Measurements from ENCODE around the gene DSC2. TPM values are rescaled to one million over a fixed set of nuclear protein-coding genes. Genes with fewer than 3 reads are reported as not detected.

DSC2 gene
- polyA plus RNA-seq, 1 of the 3 experiments (the other 2 are of a cell fraction) = not detected

DNA sequence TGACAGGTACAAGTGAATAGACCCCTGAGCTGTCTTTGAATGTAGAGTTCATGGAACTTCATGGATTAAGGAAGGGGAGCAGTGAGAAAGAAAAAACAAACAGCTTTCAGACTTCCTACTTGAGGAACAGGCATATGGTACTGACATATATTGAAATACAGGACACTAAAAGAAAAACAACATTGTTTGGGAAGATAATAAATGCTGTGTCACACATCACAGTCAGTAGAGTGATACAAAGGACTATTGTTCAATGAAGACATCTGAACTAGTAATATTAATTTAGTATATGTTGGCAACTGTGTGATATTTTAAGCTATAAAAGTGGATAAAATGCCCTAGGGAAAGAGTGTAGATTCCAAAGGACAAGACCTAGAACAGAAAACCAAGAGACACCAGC, 3.3 kb downstream of the DSC2 start:
- H3K27ac ChIP-seq (ENCODE audit: low read depth in 2 of 2, low read length in 1 of 2) = no peak overlapping the region
- peaks cover 21% of the 10 kb centered on the region; the same call in 1 of the 2 replicates for H3K27me3 ChIP-seq (ENCODE audit: insufficient read depth)
- no peaks in the 10 kb centered on the region for H3K79me2 ChIP-seq (ENCODE audit: insufficient read depth)
- no peaks in the 10 kb centered on the region for H3K36me3 ChIP-seq (replicated peaks in 1 of 2; ENCODE audit: control insufficient read depth in 1 of 2, insufficient read depth in 2 of 2, low read length in 1 of 2)
- H4K20me1 ChIP-seq (ENCODE audit: insufficient read depth) = no peaks in the 10 kb centered on the region
- ChIA-PET POLR2A (no interaction called here), CTCF (no interaction called here)
- no peaks in the 10 kb centered on the region for H3K4me1 ChIP-seq (ENCODE audit: control insufficient read depth in 1 of 2, insufficient read depth in 2 of 2, low read depth in 1 of 2, low read length in 1 of 2)
- no peaks in the 10 kb centered on the region for H3K9me3 ChIP-seq
- TF ChIP-seq, protein P1, sequence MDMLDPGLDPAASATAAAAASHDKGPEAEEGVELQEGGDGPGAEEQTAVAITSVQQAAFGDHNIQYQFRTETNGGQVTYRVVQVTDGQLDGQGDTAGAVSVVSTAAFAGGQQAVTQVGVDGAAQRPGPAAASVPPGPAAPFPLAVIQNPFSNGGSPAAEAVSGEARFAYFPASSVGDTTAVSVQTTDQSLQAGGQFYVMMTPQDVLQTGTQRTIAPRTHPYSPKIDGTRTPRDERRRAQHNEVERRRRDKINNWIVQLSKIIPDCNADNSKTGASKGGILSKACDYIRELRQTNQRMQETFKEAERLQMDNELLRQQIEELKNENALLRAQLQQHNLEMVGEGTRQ (IDR thresholded peaks at IDR 0.05; ENCODE audit: borderline replicate concordance, low read depth, low read length) = no peak
- no peak for TF ChIP-seq JUND (IDR thresholded peaks at IDR 0.05)
- TF ChIP-seq TCF12 (IDR thresholded peaks at IDR 0.05) = no peak
- no peak for TF ChIP-seq SMC3 (IDR thresholded peaks at IDR 0.05; ENCODE audit: low read depth, low read length)
- TF ChIP-seq POLR2AphosphoS5 (IDR thresholded peaks at IDR 0.05; ENCODE audit: low read depth, low read length) = no peak
- TF ChIP-seq RXRA (IDR thresholded peaks at IDR 0.05; ENCODE audit: borderline replicate concordance, low read depth) = no peak
- no peak for TF ChIP-seq MAX (IDR thresholded peaks at IDR 0.05; ENCODE audit: low read depth)
- no peak for TF ChIP-seq FOXJ3 (CRISPR knock-in tag; IDR thresholded peaks at IDR 0.05)
- TF ChIP-seq ELF1 (IDR thresholded peaks at IDR 0.05) = no peak
- TF ChIP-seq EP300 (IDR thresholded peaks at IDR 0.05; ENCODE audit: borderline replicate concordance in 1 of 2, low read depth in 1 of 2, low read length in 1 of 2) = no peak
- no peak for TF ChIP-seq RCOR1 (IDR thresholded peaks at IDR 0.05; ENCODE audit: low read length)
- no peak for TF ChIP-seq SIN3A (IDR thresholded peaks at IDR 0.05; ENCODE audit: borderline replicate concordance, low read depth, low read length)
- TF ChIP-seq, protein P2, sequence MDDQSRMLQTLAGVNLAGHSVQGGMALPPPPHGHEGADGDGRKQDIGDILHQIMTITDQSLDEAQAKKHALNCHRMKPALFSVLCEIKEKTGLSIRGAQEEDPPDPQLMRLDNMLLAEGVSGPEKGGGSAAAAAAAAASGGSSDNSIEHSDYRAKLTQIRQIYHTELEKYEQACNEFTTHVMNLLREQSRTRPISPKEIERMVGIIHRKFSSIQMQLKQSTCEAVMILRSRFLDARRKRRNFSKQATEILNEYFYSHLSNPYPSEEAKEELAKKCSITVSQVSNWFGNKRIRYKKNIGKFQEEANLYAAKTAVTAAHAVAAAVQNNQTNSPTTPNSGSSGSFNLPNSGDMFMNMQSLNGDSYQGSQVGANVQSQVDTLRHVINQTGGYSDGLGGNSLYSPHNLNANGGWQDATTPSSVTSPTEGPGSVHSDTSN (IDR thresholded peaks at IDR 0.05) = no peak
- no peak for TF ChIP-seq YY1 (IDR thresholded peaks at IDR 0.05; ENCODE audit: low read depth)
- no peak for TF ChIP-seq RAD21 (IDR thresholded peaks at IDR 0.05; ENCODE audit: low read length)
- TF ChIP-seq MXI1 (IDR thresholded peaks at IDR 0.05; ENCODE audit: low read depth, low read length) = no peak
- no peak for TF ChIP-seq MEF2A (IDR thresholded peaks at IDR 0.05; ENCODE audit: borderline replicate concordance, low read depth)
- TF ChIP-seq IRF3 (IDR thresholded peaks at IDR 0.05; ENCODE audit: low read depth, low read length) = no peak
- TF ChIP-seq, protein P3, sequence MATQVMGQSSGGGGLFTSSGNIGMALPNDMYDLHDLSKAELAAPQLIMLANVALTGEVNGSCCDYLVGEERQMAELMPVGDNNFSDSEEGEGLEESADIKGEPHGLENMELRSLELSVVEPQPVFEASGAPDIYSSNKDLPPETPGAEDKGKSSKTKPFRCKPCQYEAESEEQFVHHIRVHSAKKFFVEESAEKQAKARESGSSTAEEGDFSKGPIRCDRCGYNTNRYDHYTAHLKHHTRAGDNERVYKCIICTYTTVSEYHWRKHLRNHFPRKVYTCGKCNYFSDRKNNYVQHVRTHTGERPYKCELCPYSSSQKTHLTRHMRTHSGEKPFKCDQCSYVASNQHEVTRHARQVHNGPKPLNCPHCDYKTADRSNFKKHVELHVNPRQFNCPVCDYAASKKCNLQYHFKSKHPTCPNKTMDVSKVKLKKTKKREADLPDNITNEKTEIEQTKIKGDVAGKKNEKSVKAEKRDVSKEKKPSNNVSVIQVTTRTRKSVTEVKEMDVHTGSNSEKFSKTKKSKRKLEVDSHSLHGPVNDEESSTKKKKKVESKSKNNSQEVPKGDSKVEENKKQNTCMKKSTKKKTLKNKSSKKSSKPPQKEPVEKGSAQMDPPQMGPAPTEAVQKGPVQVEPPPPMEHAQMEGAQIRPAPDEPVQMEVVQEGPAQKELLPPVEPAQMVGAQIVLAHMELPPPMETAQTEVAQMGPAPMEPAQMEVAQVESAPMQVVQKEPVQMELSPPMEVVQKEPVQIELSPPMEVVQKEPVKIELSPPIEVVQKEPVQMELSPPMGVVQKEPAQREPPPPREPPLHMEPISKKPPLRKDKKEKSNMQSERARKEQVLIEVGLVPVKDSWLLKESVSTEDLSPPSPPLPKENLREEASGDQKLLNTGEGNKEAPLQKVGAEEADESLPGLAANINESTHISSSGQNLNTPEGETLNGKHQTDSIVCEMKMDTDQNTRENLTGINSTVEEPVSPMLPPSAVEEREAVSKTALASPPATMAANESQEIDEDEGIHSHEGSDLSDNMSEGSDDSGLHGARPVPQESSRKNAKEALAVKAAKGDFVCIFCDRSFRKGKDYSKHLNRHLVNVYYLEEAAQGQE (IDR thresholded peaks at IDR 0.05; ENCODE audit: low read depth, low read length) = no peak
- no peak for TF ChIP-seq USF1 (IDR thresholded peaks at IDR 0.05; ENCODE audit: borderline replicate concordance, low read depth)
- no peaks in the 10 kb centered on the region for H3F3A ChIP-seq (replicated peaks; ENCODE audit: insufficient read depth)
- H3K4me3 ChIP-seq (ENCODE audit: low read depth in 2 of 2, low read length in 1 of 2) = no peak overlapping the region
- no peak overlapping the region for H2AFZ ChIP-seq (ENCODE audit: low read depth)
- H3K9ac ChIP-seq = no peak overlapping the region
- no peak overlapping the region for H3K4me2 ChIP-seq
- no peak for DNase-seq
- H3K9me2 ChIP-seq = no peaks in the 10 kb centered on the region

Data from SK-N-SH (cell line).